ENCODE data around the gene CEP126.

- no peak for TF ChIP-seq CTCF (IDR thresholded peaks at IDR 0.05; ENCODE audit: insufficient read depth, low read length)
- no peak for TF ChIP-seq POLR2AphosphoS5 (IDR thresholded peaks at IDR 0.05; ENCODE audit: low read depth)
Measured at GRCh38 chr11:101894505-101894904, 20.3 kb upstream of the CEP126 start.

Measured in HL-60 (cell line).